Superior temporal gyrus (tissue), 1 donor: Measurements from ENCODE around the gene ACTL10.
A peak's percentile ranks its signal among the peaks of the same experiment; 100 is the strongest.
"Not testable (repeated sequence)": the region's sequence is repeated elsewhere in the genome, so short reads cannot be mapped to it uniquely, and the experiment has no call there.

Source experiments
- DNase-seq: peaks from one replicate; pipeline ENCODE4 v3.0.0-alpha.2; 2016; ENCODE audit errors: extremely low spot score

Gene ACTL10

GRCh38 chr20:33697129-33697528, 30.4 kb downstream of the ACTL10 start:
- peak; percentile 85 for DNase-seq

- DNase-seq: not testable (repeated sequence)
Measured at GRCh38 chr20:33698966-33699365, 32.2 kb downstream of the ACTL10 start.

- not testable (repeated sequence) for DNase-seq
Measured at GRCh38 chr20:33700696-33701441, 34.1 kb downstream of the ACTL10 start.

GRCh38 chr20:33701629-33702450, 35.1 kb downstream of the ACTL10 start:
- DNase-seq: no peak

- peak; percentile 70 for DNase-seq
Measured at GRCh38 chr20:33702861-33703260, 36.1 kb downstream of the ACTL10 start.

GRCh38 chr20:33703498-33704137, 36.9 kb downstream of the ACTL10 start:
- no peak for DNase-seq

- no peak for DNase-seq
Measured at GRCh38 chr20:33704197-33704924, 37.6 kb downstream of the ACTL10 start.

- DNase-seq: no peak
Measured at GRCh38 chr20:33707668-33708067, 40.9 kb downstream of the ACTL10 start.

GRCh38 chr20:33709398-33709797, 42.7 kb downstream of the ACTL10 start:
- DNase-seq: no peak

- DNase-seq: no peak
Measured at GRCh38 chr20:33709905-33710541, 43.3 kb downstream of the ACTL10 start.

- DNase-seq: no peak
Measured at GRCh38 chr20:33710681-33711445, 44.1 kb downstream of the ACTL10 start.

- no peak for DNase-seq
Measured at GRCh38 chr20:33711446-33711738, 44.6 kb downstream of the ACTL10 start.

GRCh38 chr20:33713865-33714367, 47.2 kb downstream of the ACTL10 start:
- no peak for DNase-seq

- no peak for DNase-seq
Measured at GRCh38 chr20:33716498-33716897, 49.8 kb downstream of the ACTL10 start.
